ENCODE results near the gene ZNF581. TPM values are rescaled to one million over a fixed set of nuclear protein-coding genes. Genes with fewer than 3 reads are reported as not detected.

Gene ZNF581, protein sequence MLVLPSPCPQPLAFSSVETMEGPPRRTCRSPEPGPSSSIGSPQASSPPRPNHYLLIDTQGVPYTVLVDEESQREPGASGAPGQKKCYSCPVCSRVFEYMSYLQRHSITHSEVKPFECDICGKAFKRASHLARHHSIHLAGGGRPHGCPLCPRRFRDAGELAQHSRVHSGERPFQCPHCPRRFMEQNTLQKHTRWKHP
- 27.2 and 29.2 TPM in 2 replicates for total RNA-seq

DNA sequence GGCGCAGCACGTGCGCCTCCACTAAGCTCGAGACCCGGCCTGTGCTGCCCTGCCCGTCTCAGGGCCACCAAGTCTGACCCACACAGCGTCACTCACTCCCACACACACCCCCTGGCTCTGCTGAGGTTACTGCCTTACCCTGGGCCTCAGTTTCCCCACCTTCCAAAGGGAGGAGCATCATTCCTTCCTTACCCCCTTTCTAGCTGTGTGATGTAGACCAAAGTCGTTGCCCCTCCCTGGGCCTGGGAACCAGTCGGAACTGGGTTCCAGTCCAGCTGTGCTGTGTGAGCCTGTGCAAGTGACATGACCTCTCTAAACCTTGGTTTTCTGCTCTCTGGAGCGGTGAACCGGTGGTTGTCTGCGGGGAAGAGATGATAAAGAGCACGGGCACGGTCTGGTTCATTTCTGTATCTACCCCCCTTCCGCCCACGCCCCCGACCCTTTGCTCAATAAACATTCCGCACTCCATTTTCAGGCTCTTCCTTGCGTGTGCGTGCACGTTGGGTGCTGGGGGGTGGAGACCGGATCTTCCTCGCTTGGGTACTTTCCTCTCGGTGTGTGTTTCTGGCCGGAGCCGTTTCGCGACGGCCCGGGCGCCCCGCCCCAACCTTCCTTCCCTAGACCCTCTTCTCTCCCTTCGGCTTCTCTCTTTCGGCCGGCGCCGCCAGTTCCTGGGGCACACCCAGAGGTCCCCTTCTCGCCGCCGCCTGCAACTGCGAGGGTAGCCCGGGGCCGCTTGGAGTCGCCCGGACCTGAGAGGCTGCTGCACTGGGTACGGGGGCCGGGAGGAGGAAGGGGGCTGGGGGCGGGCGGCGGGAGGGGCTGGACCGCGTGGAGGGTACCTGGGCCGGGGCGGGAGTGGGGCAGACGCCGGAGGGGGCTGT is at the start of gene ZNF581:
Gene ZNF581, plus strand, starts transcription at position 647 of the 884 bp plus-strand sequence. CDS start 923 bp downstream, outside the sequence.
- TF ChIP-seq, protein P1, sequence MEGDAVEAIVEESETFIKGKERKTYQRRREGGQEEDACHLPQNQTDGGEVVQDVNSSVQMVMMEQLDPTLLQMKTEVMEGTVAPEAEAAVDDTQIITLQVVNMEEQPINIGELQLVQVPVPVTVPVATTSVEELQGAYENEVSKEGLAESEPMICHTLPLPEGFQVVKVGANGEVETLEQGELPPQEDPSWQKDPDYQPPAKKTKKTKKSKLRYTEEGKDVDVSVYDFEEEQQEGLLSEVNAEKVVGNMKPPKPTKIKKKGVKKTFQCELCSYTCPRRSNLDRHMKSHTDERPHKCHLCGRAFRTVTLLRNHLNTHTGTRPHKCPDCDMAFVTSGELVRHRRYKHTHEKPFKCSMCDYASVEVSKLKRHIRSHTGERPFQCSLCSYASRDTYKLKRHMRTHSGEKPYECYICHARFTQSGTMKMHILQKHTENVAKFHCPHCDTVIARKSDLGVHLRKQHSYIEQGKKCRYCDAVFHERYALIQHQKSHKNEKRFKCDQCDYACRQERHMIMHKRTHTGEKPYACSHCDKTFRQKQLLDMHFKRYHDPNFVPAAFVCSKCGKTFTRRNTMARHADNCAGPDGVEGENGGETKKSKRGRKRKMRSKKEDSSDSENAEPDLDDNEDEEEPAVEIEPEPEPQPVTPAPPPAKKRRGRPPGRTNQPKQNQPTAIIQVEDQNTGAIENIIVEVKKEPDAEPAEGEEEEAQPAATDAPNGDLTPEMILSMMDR (conservative IDR thresholded peaks at IDR 0.05; ENCODE audit: low read depth, low read length): no peak
- no peak for DNase-seq (ENCODE audit: low read depth)
- peak within 1 kb of the TSS; percentile 85 for H3K4me3 ChIP-seq (ENCODE audit: low read depth, low read length)

DNA sequence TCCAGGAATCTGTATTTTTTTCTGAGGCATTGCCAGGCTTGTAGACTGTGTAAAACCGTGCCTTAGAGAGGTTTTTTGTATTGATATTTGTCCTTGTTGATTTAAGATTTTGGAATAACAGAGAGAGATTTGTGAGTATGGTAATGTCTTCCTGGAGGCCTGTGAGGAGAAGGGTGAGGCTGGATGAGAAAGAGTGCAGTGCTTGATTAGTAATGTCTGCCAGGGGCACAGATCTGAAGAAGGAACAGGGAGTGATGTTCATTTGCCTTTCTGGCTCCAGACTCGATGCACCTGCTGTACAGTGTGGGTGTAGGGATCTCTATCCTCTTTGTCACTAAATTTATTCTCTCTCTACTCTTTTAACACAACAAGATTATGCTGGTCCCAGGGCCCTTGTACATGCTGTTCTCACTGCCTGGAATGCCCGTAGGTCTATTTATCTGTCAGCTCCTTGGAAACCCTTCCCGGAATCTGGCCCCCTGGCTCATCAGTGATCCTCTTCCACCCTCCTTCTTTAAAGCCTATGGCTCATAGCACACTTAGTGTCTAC is 48.4 kb upstream of the ZNF581 start:
- TF ChIP-seq, protein P1 (conservative IDR thresholded peaks at IDR 0.05; ENCODE audit: low read depth, low read length): no peak
- H3K4me3 ChIP-seq (ENCODE audit: low read depth, low read length): no peak overlapping the region
- DNase-seq (ENCODE audit: low read depth): no peak

DNA sequence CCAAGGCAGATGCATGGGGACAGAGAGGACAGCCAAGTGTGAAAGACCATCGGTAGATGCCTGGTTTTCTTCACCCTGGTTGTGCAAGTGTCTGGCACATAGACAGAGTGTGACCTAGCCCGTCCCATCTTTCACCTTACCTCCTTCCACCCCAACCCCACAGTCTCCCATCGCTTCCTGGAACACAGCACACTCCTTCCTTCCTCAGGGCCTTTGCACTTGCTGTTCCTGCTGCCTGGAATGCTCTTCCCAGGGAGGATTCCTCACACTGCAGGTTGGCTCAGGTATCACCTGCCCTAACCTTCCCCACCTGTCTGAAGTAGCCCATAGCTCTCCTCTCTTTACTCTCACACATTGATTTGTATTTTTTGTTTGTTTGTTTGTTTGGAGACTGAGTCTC is 47.1 kb upstream of the ZNF581 start:
- DNase-seq (ENCODE audit: low read depth): no peak
- no peak overlapping the region for H3K4me3 ChIP-seq (ENCODE audit: low read depth, low read length)
- TF ChIP-seq, protein P1 (conservative IDR thresholded peaks at IDR 0.05; ENCODE audit: low read depth, low read length): no peak

DNA sequence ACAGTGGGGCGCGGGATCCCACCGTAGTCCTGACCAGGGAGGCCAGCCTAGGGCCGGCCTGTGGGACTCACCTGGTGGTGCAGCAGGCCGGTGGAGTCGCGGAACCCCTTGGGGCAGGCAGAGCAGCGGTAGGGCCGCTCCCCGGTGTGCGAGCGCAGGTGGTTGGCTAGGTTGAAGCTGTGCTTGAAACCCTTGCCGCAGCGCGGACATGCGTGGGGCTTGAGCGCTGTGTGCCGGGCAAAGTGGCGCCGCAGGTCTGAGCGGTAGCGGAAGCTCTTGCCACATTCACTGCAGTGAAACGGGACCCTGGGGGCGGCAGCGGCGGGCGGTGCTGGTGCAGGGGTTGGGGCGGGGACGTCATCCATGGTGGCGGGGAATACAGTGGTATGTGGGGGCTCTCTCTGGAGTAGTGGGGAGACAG is 45.9 kb upstream of the ZNF581 start:
- H3K4me3 ChIP-seq (ENCODE audit: low read depth, low read length): no peak overlapping the region
- TF ChIP-seq, protein P1 (conservative IDR thresholded peaks at IDR 0.05; ENCODE audit: low read depth, low read length): no peak
- no peak for DNase-seq (ENCODE audit: low read depth)

DNA sequence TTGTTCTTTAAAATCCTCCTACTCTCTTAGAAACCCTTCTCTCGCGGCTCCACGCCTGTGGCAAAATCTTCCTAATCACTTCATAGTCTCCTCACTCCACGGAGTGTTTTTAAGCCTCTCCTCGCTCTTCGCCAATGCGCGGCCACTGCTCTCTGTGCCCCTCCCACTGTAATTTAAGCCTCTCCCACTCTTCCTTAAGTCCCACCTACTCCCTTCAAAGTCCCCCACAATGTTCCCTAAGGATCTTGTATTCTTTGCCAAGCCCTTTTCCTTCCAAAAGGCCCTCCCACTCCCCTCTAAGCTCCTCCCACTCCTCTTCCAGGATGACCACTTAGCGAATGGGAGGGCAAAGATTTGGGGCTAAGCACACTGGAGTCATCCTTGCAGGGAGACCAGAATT is 45.4 kb upstream of the ZNF581 start:
- TF ChIP-seq, protein P1 (conservative IDR thresholded peaks at IDR 0.05; ENCODE audit: low read depth, low read length): no peak
- no peak overlapping the region for H3K4me3 ChIP-seq (ENCODE audit: low read depth, low read length)
- DNase-seq (ENCODE audit: low read depth): no peak

DNA sequence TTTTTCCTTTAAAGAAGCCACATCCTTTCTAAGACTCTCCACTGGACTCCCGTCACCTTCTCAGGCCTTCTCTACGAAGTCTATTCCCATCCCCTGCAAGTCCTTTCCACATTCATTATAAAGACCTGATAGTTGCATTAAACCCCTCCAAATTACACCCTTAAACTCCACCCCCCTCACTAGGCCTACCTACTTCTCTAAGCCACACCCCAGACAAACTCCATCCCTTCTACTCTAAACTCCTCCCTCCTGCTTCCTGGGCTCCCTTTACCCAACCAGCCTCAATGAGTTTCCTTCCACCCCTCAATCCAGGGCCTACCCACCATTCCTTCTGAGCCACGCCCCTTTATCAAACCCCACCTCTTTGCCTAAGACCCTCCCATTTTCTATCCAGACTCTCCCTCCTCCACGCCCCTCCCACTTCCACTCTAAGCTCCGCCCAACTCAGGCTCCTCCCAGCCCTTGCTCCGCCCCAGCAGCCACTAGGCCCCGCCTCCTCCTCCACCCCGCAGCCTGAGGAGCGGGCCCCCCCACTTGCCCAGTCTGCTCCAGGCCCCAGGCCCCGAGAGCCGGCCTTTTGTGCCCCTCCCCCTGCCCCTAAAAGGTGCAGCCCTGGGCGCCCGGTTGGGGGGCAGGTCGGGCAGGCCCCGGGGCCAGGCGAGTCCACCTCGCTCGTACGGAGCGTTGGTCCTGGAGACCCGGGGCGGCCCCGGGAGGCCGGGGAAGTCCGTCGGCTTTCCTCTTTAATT is 44.6 kb upstream of the ZNF581 start:
- TF ChIP-seq, protein P1 (conservative IDR thresholded peaks at IDR 0.05; ENCODE audit: low read depth, low read length): no peak
- DNase-seq (ENCODE audit: low read depth): peak; percentile 90
- H3K4me3 ChIP-seq (ENCODE audit: low read depth, low read length): peak overlapping the region; percentile 82
